IMR-90 (cell line): ENCODE results near the gene IBA57.

Source experiments
- BHLHE40 ChIP-seq: fragments of 150-350 bp; IDR thresholded peaks from 2 replicates; pipeline ENCODE4 v1.6.1; 2016; ENCODE audit warnings: mild to moderate bottlenecking, low read depth, low read length
- CEBPB ChIP-seq: IDR thresholded peaks from 2 replicates; pipeline ENCODE4 v1.6.1; 2012; ENCODE audit warnings: low read depth, low read length, improper control_type of control experiment
- CTCF ChIP-seq: conservative IDR thresholded peaks from 2 replicates; pipeline ENCODE4 v1.5.1; 2012; ENCODE audit warnings: mild to moderate bottlenecking, low read depth, low read length, improper control_type of control experiment
- ELK1 ChIP-seq: fragments of 150-350 bp; IDR thresholded peaks from 2 replicates; pipeline ENCODE4 v1.6.1; 2016; ENCODE audit warnings: low read depth, mild to moderate bottlenecking, low read length, moderate library complexity, borderline replicate concordance
- FOS ChIP-seq: fragments of 150-350 bp; IDR thresholded peaks from 2 replicates; pipeline ENCODE4 v1.6.1; 2016; ENCODE audit warnings: low read depth, low read length
- MAFK ChIP-seq: IDR thresholded peaks from 2 replicates; pipeline ENCODE4 v1.6.1; 2012; ENCODE audit warnings: low read depth, low read length, improper control_type of control experiment
- MAZ ChIP-seq: IDR thresholded peaks from 2 replicates; pipeline ENCODE4 v1.6.1; 2012; ENCODE audit warnings: low read depth, mild to moderate bottlenecking, low read length, improper control_type of control experiment, moderate library complexity, borderline replicate concordance
- MXI1 ChIP-seq: IDR thresholded peaks from 2 replicates; pipeline ENCODE4 v1.6.1; 2012; ENCODE audit warnings: low read depth, mild to moderate bottlenecking, low read length, moderate library complexity, borderline replicate concordance
- NFE2L2 ChIP-seq: fragments of 150-350 bp; IDR thresholded peaks from 2 replicates; pipeline ENCODE4 v1.6.1; 2016; ENCODE audit warnings: low read depth, mild to moderate bottlenecking, low read length
- POLR2A ChIP-seq: IDR thresholded peaks from 2 replicates; pipeline ENCODE4 v1.6.1; 2012; ENCODE audit warnings: mild to moderate bottlenecking, low read depth, low read length
- RAD21 ChIP-seq: IDR thresholded peaks from 2 replicates; pipeline ENCODE4 v1.6.1; 2012; ENCODE audit warnings: low read length, improper control_type of control experiment
- RFX5 ChIP-seq: IDR thresholded peaks from 2 replicates; pipeline ENCODE4 v1.8.0; 2012; ENCODE audit warnings: low read depth, mild to moderate bottlenecking, low read length, moderate library complexity
- SMC3 ChIP-seq: fragments of 150-350 bp; IDR thresholded peaks from 2 replicates; pipeline ENCODE4 v1.6.1; 2016; ENCODE audit warnings: low read depth, mild to moderate bottlenecking, antibody characterized with exemption, low read length, moderate library complexity
- USF2 ChIP-seq: fragments of 150-350 bp; IDR thresholded peaks from 2 replicates; pipeline ENCODE4 v1.6.1; 2017; ENCODE audit warnings: mild to moderate bottlenecking, antibody characterized with exemption, low read length, low read depth

GRCh38 chr1:228194921-228195812 is 29.6 kb downstream of the IBA57 start:
- TF ChIP-seq POLR2A (no peak), CEBPB (no peak), CTCF (no peak), FOS (no peak), MAFK (no peak), RAD21 (no peak), SMC3 (no peak), RFX5 (no peak), NFE2L2 (no peak), MAZ (no peak), ELK1 (no peak), MXI1 (no peak), BHLHE40 (no peak), USF2 (no peak)
